ENCODE results near the gene FCHSD2.

DNA sequence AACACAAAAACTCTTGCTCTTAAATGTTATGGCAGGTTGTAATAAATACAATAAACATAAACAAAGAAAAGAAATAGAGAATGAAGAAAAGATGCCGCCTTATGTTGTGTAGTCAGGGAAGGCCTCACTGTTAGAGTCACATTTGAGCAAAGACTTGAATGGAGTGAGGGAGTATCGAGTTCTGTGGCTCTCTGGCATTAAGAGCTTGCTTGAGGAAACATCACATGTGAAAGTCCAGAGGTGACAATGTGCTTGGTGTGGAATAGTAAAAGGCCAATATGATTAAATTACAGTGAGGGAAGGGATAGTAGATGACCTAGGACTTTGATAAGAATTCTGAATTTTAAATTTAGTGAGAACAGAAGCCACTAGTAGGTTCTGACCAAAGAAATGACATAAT, 188.5 kb downstream of the FCHSD2 start:
- no peak for TF ChIP-seq POLR2A (IDR thresholded peaks at IDR 0.05)
- TF ChIP-seq, protein P1, sequence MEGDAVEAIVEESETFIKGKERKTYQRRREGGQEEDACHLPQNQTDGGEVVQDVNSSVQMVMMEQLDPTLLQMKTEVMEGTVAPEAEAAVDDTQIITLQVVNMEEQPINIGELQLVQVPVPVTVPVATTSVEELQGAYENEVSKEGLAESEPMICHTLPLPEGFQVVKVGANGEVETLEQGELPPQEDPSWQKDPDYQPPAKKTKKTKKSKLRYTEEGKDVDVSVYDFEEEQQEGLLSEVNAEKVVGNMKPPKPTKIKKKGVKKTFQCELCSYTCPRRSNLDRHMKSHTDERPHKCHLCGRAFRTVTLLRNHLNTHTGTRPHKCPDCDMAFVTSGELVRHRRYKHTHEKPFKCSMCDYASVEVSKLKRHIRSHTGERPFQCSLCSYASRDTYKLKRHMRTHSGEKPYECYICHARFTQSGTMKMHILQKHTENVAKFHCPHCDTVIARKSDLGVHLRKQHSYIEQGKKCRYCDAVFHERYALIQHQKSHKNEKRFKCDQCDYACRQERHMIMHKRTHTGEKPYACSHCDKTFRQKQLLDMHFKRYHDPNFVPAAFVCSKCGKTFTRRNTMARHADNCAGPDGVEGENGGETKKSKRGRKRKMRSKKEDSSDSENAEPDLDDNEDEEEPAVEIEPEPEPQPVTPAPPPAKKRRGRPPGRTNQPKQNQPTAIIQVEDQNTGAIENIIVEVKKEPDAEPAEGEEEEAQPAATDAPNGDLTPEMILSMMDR (IDR thresholded peaks at IDR 0.05) = no peak
- TF ChIP-seq EP300 (IDR thresholded peaks at IDR 0.05) = no peak
